Right hindlimb (tissue), 1 donor: Measurements from ENCODE around the gene ZNF326.
A peak's percentile ranks its signal among the peaks of the same experiment; 100 is the strongest.

Experiments
- DNase-seq: peaks from one replicate; pipeline ENCODE4 v3.0.0-alpha.2; 2018

Gene ZNF326

GRCh38 chr1:89994805-89995597 lies at the start of gene ZNF326:
TSS of gene ZNF326 (plus strand) at chr1:89995110. CDS start at chr1:89995258, 148 bp downstream.
- peak; percentile 97 for DNase-seq

- no peak for DNase-seq
Measured at GRCh38 chr1:89945852-89946476, 48.9 kb upstream of the ZNF326 start.

- no peak for DNase-seq
Measured at GRCh38 chr1:89946532-89946931, 48.4 kb upstream of the ZNF326 start.

- no peak for DNase-seq
Measured at GRCh38 chr1:89948722-89949345, 46.1 kb upstream of the ZNF326 start.

- no peak for DNase-seq
Measured at GRCh38 chr1:89949991-89950624, 44.8 kb upstream of the ZNF326 start.

- no peak for DNase-seq
Measured at GRCh38 chr1:89950703-89951102, 44.2 kb upstream of the ZNF326 start.

- DNase-seq: no peak
Measured at GRCh38 chr1:89951766-89952604, 42.9 kb upstream of the ZNF326 start.

GRCh38 chr1:89952605-89953130 lies 42.2 kb upstream of the ZNF326 start:
- DNase-seq: no peak

- no peak for DNase-seq
Measured at GRCh38 chr1:89953131-89953626, 41.7 kb upstream of the ZNF326 start.

GRCh38 chr1:89953929-89954328 lies 41.0 kb upstream of the ZNF326 start:
- DNase-seq: no peak

- no peak for DNase-seq
Measured at GRCh38 chr1:89954401-89954800, 40.5 kb upstream of the ZNF326 start.

- no peak for DNase-seq
Measured at GRCh38 chr1:89955311-89956205, 39.4 kb upstream of the ZNF326 start.

GRCh38 chr1:89957107-89957506 lies 37.8 kb upstream of the ZNF326 start:
- DNase-seq: no peak

GRCh38 chr1:89958851-89959654 lies 35.9 kb upstream of the ZNF326 start:
- no peak for DNase-seq

- DNase-seq: no peak
Measured at GRCh38 chr1:89959719-89960118, 35.2 kb upstream of the ZNF326 start.

- DNase-seq: no peak
Measured at GRCh38 chr1:89962024-89962741, 32.7 kb upstream of the ZNF326 start.

- DNase-seq: no peak
Measured at GRCh38 chr1:89962742-89963075, 32.2 kb upstream of the ZNF326 start.

GRCh38 chr1:89965193-89965768 lies 29.6 kb upstream of the ZNF326 start:
- no peak for DNase-seq

GRCh38 chr1:89966656-89967055 lies 28.3 kb upstream of the ZNF326 start:
- no peak for DNase-seq
